ENCODE measurements around the gene RASSF5.

- TF ChIP-seq CTCF (IDR thresholded peaks at IDR 0.05 in 2 of 3, conservative IDR thresholded peaks at IDR 0.05 in 1 of 3; ENCODE audit: control insufficient read depth in 2 of 3, extremely low read depth in 1 of 3, insufficient read depth in 1 of 3, low read depth in 3 of 3, low read length in 3 of 3) (no peak), TCF7 (IDR thresholded peaks at IDR 0.05; ENCODE audit: borderline replicate concordance) (no peak), CUX1 (IDR thresholded peaks at IDR 0.05; ENCODE audit: insufficient replicate concordance, low read depth, low read length) (no peak), ATF3 (IDR thresholded peaks at IDR 0.05; ENCODE audit: borderline replicate concordance, extremely low read depth, low read depth, low read length) (no peak), ZBTB33 (IDR thresholded peaks at IDR 0.05) (no peak), RAD21 (IDR thresholded peaks at IDR 0.05; ENCODE audit: insufficient read depth, low read depth, low read length) (no peak), POLR2A (IDR thresholded peaks at IDR 0.05; ENCODE audit: low read depth, low read length) (no peak), POLR2AphosphoS5 (IDR thresholded peaks at IDR 0.05; ENCODE audit: low read length) (no peak), REST (IDR thresholded peaks at IDR 0.05; ENCODE audit: low read depth, low read length) (no peak)
These were observed 27.1 kb upstream of the RASSF5 start for GRCh38 chr1:206480211-206480610.
